GM11168 (cell line): ENCODE results near the gene SUSD1.

ENCODE experiments used
- in situ Hi-C: fragments of 300-500 bp; cut with MboI; formaldehyde crosslinking; loops from one replicate; pipeline ENCODE4 v1.12.0; 2022; ENCODE audit warnings: low sequenced_read_pairs; ENCODE audit not compliant: unreplicated experiment

The SUSD1 gene

GRCh38 chr9:112174222-112174964, 704 bp downstream of the SUSD1 start:
- in situ Hi-C loops, result no loop called here

GRCh38 chr9:112173489-112174221, 1.4 kb downstream of the SUSD1 start:
- in situ Hi-C loops, result no loop called here

- in situ Hi-C loops, result no loop called here
These were observed 4.1 kb downstream of the SUSD1 start for GRCh38 chr9:112170968-112171367.

- in situ Hi-C loops, result no loop called here
These were observed 4.9 kb downstream of the SUSD1 start for GRCh38 chr9:112170235-112170634.

- in situ Hi-C loops, result no loop called here
These were observed 5.7 kb downstream of the SUSD1 start for GRCh38 chr9:112169368-112169767.

GRCh38 chr9:112168197-112168596, 6.9 kb downstream of the SUSD1 start:
- in situ Hi-C loops, result no loop called here

GRCh38 chr9:112166176-112167140, 8.6 kb downstream of the SUSD1 start:
- in situ Hi-C loops, result no loop called here

- in situ Hi-C loops, result no loop called here
These were observed 12.3 kb downstream of the SUSD1 start for GRCh38 chr9:112162621-112163413.

GRCh38 chr9:112159781-112160180, 15.3 kb downstream of the SUSD1 start:
- in situ Hi-C loops, result no loop called here

- in situ Hi-C loops, result no loop called here
These were observed 16.3 kb downstream of the SUSD1 start for GRCh38 chr9:112158656-112159367.

- in situ Hi-C loops, result no loop called here
These were observed 17.1 kb downstream of the SUSD1 start for GRCh38 chr9:112157961-112158360.

GRCh38 chr9:112157087-112157486, 18.0 kb downstream of the SUSD1 start:
- in situ Hi-C loops, result no loop called here

- in situ Hi-C loops, result no loop called here
These were observed 25.9 kb downstream of the SUSD1 start for GRCh38 chr9:112149211-112149610.

GRCh38 chr9:112145886-112146285, 29.2 kb downstream of the SUSD1 start:
- in situ Hi-C loops, result no loop called here

GRCh38 chr9:112144807-112145206, 30.3 kb downstream of the SUSD1 start:
- in situ Hi-C loops, result no loop called here

GRCh38 chr9:112142420-112142819, 32.7 kb downstream of the SUSD1 start:
- in situ Hi-C loops, result no loop called here

- in situ Hi-C loops, result no loop called here
These were observed 34.2 kb downstream of the SUSD1 start for GRCh38 chr9:112140936-112141335.

GRCh38 chr9:112137066-112137465, 38.0 kb downstream of the SUSD1 start:
- in situ Hi-C loops, result no loop called here

- in situ Hi-C loops, result no loop called here
These were observed 39.4 kb downstream of the SUSD1 start for GRCh38 chr9:112135706-112136105.
